ENCODE data around the gene ATXN1.

Gene ATXN1

DNA sequence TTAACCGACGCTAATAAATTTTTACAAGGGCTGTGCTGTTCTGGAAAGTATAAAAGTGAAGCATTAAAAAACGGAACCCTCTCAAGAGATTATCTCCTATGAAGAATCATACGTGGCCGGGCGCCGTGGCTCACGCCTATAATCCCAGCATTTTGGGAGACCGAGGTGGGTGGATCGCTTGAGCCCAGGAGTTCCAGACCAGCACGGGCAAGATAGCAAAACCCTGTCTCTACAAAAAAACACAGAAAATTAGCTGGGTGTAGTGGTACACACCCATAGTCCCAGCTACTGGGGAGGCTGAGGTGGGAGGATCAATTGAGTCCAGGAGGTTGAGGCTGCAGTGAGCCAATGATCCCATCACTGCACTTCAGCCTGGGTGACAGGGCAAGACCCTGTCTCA is 439.4 kb downstream of the ATXN1 start:
- POLR2A ChIA-PET, result interaction anchor here (1.0 kb wide), 1 partner anchor 98 kb away, joined by 3 read pairs; no protein-coding TSS in a partner anchor
- CTCF ChIA-PET, result interaction anchor here (1.3 to 3.0 kb wide), 4 partner anchors 11 to 449 kb away, joined by 3 to 32 read pairs (median 12); no protein-coding TSS in a partner anchor
- no peak for DNase-seq (ENCODE audit: extremely low spot score)
- TF ChIP-seq, protein P1, sequence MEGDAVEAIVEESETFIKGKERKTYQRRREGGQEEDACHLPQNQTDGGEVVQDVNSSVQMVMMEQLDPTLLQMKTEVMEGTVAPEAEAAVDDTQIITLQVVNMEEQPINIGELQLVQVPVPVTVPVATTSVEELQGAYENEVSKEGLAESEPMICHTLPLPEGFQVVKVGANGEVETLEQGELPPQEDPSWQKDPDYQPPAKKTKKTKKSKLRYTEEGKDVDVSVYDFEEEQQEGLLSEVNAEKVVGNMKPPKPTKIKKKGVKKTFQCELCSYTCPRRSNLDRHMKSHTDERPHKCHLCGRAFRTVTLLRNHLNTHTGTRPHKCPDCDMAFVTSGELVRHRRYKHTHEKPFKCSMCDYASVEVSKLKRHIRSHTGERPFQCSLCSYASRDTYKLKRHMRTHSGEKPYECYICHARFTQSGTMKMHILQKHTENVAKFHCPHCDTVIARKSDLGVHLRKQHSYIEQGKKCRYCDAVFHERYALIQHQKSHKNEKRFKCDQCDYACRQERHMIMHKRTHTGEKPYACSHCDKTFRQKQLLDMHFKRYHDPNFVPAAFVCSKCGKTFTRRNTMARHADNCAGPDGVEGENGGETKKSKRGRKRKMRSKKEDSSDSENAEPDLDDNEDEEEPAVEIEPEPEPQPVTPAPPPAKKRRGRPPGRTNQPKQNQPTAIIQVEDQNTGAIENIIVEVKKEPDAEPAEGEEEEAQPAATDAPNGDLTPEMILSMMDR (IDR thresholded peaks at IDR 0.05; ENCODE audit: control extremely low read depth, extremely low read depth, low read depth, missing control alignments), result no peak

DNA sequence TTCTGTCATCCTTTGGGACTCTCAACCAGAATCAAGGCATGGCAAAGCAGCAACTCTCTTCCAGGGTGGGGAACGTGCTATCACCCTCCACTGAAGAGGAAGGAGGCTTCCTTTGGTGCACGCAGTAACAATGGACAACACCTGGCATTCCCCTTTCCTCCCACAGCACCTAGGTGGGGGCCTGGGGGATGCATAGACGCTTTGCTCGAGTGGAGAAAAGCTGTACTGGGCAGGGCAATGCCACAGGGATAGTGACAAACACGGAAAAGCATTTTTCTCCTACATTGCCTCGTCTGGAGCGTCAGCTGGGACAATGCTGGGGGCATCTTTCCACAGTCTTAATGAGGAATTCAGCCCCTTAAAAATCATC is 439.9 kb downstream of the ATXN1 start:
- TF ChIP-seq, protein P1 (IDR thresholded peaks at IDR 0.05; ENCODE audit: control extremely low read depth, extremely low read depth, low read depth, missing control alignments), result no peak
- ChIA-PET POLR2A (no interaction called here), CTCF (interaction anchor here (2.2 to 2.8 kb wide), 2 partner anchors 35 to 450 kb away, joined by 8 to 17 read pairs; no protein-coding TSS in a partner anchor)
- no peak for DNase-seq (ENCODE audit: extremely low spot score)

DNA sequence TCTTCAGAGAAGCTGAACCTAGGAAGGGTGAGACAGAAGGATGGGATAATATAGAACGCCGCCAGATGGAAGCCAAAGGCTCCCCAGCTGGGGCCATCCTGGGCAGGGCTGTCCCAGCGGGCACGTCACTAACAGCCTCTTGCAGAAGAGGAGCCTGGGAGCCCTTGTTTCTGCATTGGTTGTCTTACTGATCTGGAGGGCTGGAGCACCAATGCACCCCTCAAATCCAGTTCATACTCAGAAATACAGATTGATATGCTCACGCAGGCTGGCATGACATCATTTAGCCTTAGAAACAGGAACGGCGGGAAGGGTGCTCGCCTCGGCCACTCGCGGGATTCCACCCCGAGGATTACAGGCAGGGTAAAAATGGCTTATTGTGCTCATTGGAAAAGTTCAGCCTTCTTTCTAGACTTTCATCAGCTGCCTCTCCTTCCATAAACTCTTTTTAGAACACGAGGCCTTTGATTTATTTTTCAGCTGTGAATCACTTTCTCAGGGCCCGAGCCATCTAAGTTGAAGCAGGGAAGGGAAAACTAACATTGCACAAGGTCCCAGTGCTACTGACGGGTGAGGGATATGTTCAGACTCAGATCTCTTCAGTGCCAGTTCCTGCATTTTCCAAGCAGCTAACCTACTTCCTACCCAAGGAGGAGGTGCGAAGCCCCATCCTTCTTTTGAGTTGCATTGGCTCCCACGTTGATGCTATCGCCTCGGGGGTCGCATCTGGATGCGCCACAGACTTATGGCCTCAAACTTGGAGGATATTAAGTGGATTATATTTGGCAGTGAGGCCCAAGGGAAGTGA is 440.5 kb downstream of the ATXN1 start:
- TF ChIP-seq, protein P1 (IDR thresholded peaks at IDR 0.05; ENCODE audit: control extremely low read depth, extremely low read depth, low read depth, missing control alignments), result no peak
- ChIA-PET POLR2A (no interaction called here), CTCF (interaction anchor here (1.0 to 6.1 kb wide), 4 partner anchors 10 to 450 kb away, joined by 3 to 48 read pairs (median 8); no protein-coding TSS in a partner anchor)
- no peak for DNase-seq (ENCODE audit: extremely low spot score)

DNA sequence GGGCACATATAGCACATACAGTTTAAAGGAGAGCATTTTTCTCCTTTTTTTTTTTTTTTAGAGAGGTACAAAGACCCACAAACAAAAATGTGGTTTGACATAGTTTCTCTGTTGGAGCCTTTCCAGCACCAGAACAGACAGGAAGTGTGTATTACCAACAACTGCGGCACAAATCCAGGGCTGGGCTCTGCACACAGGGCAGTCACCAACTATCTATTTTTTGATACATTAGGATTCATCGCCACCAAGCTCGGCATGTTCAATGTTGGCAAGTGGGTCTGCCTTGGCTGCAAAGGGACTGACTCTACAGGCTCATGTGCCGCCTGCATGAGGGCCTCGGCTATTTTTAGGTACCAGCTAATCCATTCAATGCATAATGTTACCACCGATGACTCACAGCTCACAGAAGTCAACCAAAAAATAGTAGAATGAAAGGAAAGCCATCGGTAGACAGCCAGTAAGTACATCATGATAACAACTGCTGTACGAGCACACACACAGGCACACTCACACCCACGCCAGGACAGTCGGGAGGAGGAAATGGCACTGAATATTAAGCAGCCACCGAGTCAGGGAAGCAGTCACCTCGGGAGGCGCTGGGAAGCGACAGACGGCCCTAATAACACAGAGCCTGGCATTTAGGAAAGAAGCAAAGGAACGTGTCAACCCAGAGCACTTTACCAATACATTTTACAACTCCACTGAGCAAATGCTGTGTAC is 441.3 kb downstream of the ATXN1 start:
- DNase-seq (ENCODE audit: extremely low spot score), result peak; percentile 59

DNA sequence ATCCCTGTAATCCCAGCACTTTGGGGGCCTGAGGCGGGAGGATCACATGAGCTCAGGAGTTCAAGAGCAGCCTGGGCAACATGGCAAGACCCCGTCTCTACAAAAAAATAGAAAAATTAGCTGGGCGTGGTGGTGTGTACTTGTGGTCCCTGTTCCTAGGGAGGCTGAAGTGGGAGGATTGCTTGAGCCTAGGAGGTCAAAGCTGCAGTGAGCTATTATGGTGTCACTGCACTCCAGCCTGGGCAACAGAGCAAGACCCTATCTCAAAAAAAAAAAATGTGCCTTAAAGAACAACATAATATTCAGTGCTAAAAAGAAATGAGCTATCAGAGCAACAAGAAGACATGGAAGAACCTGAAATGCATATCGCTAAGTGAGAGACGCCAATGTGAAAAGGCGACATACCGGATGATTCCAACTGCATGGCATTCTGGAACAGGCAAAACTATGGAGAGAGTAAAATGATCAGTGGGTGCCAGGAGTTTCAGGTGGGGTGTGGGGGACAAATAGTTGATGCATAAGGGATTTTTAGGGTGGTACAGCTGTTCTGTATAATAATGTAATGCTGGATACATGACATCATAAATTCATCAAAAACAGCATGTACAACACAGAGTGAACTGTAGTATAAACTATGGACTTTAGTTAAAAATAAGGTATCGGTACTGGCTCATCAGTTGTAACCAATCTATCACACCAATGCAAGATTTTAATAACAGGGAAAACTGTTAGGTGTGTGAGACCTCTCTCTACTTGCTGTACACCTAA is 442.1 kb downstream of the ATXN1 start:
- no peak for DNase-seq (ENCODE audit: extremely low spot score)
- CTCF ChIA-PET, result interaction anchor here (1.0 to 6.1 kb wide), 8 partner anchors 8 to 452 kb away, joined by 3 to 48 read pairs (median 6); no protein-coding TSS in a partner anchor
- POLR2A ChIA-PET, result interaction anchor here (0.6 kb wide), 1 partner anchor 9 kb away, joined by 4 read pairs; no protein-coding TSS in a partner anchor
- TF ChIP-seq, protein P1 (IDR thresholded peaks at IDR 0.05; ENCODE audit: control extremely low read depth, extremely low read depth, low read depth, missing control alignments), result no peak

More for the DNA sequence above, 441.3 kb downstream of the ATXN1 start:
- TF ChIP-seq, protein P1 (IDR thresholded peaks at IDR 0.05; ENCODE audit: control extremely low read depth, extremely low read depth, low read depth, missing control alignments), result no peak
- ChIA-PET POLR2A (no interaction called here), CTCF (interaction anchor here (1.0 to 6.1 kb wide), 5 partner anchors 9 to 444 kb away, joined by 3 to 48 read pairs (median 6); no protein-coding TSS in a partner anchor)

Data from GM10248 (cell line).